ENCODE measurements around the gene COBL. TPM values are rescaled to one million over a fixed set of nuclear protein-coding genes. Genes with fewer than 3 reads are reported as not detected.
A peak's percentile ranks its signal among the peaks of the same experiment; 100 is the strongest.

Gene COBL
- total RNA-seq, 1 donor from 2014 or later: not detected

GRCh38 chr7:51126324-51126723 is 190.3 kb downstream of the COBL start:
- DNase-seq (ENCODE audit: extremely low spot score, unreplicated experiment): peak; percentile 60
- Mint-ChIP-seq H3K4me1 (ENCODE audit: unreplicated experiment) (peaks cover 16% of the 10 kb centered on the region), H3K9me3 (ENCODE audit: unreplicated experiment) (no peaks in the 10 kb centered on the region), H3K36me3 (ENCODE audit: unreplicated experiment) (peaks cover 2% of the 10 kb centered on the region), H3K27me3 (ENCODE audit: unreplicated experiment) (no peaks in the 10 kb centered on the region), H3K4me3 (ENCODE audit: unreplicated experiment) (no peak overlapping the region), H3K27ac (ENCODE audit: unreplicated experiment) (no peak overlapping the region)
- TF ChIP-seq CTCF (IDR thresholded peaks at IDR 0.05): no peak

GRCh38 chr7:51124321-51124720 is 192.3 kb downstream of the COBL start:
- Mint-ChIP-seq H3K36me3 (ENCODE audit: unreplicated experiment) (no peaks in the 10 kb centered on the region), H3K27me3 (ENCODE audit: unreplicated experiment) (no peaks in the 10 kb centered on the region), H3K27ac (ENCODE audit: unreplicated experiment) (no peak overlapping the region), H3K4me1 (ENCODE audit: unreplicated experiment) (peaks cover 16% of the 10 kb centered on the region), H3K4me3 (ENCODE audit: unreplicated experiment) (no peak overlapping the region), H3K9me3 (ENCODE audit: unreplicated experiment) (no peaks in the 10 kb centered on the region)
- no peak for TF ChIP-seq CTCF (IDR thresholded peaks at IDR 0.05)
- no peak for DNase-seq (ENCODE audit: extremely low spot score, unreplicated experiment)

- H3K27me3 Mint-ChIP-seq (ENCODE audit: unreplicated experiment): no peaks in the 10 kb centered on the region
- no peaks in the 10 kb centered on the region for H3K36me3 Mint-ChIP-seq (ENCODE audit: unreplicated experiment)
- no peaks in the 10 kb centered on the region for H3K9me3 Mint-ChIP-seq (ENCODE audit: unreplicated experiment)
- H3K27ac Mint-ChIP-seq (ENCODE audit: unreplicated experiment): peak overlapping the region; percentile 39
- DNase-seq (ENCODE audit: extremely low spot score, unreplicated experiment): peak; percentile 82
- no peak for TF ChIP-seq CTCF (IDR thresholded peaks at IDR 0.05)
- no peak overlapping the region for H3K4me3 Mint-ChIP-seq (ENCODE audit: unreplicated experiment)
- peaks cover 16% of the 10 kb centered on the region for H3K4me1 Mint-ChIP-seq (ENCODE audit: unreplicated experiment)
These were observed 193.1 kb downstream of the COBL start for GRCh38 chr7:51123322-51124019.

- no peaks in the 10 kb centered on the region for H3K27me3 Mint-ChIP-seq (ENCODE audit: unreplicated experiment)
- no peak overlapping the region for H3K27ac Mint-ChIP-seq (ENCODE audit: unreplicated experiment)
- H3K4me3 Mint-ChIP-seq (ENCODE audit: unreplicated experiment): no peak overlapping the region
- peak; percentile 60 for DNase-seq (ENCODE audit: extremely low spot score, unreplicated experiment)
- H3K4me1 Mint-ChIP-seq (ENCODE audit: unreplicated experiment): peaks cover 16% of the 10 kb centered on the region
- H3K36me3 Mint-ChIP-seq (ENCODE audit: unreplicated experiment): no peaks in the 10 kb centered on the region
- TF ChIP-seq CTCF (IDR thresholded peaks at IDR 0.05): no peak
- H3K9me3 Mint-ChIP-seq (ENCODE audit: unreplicated experiment): no peaks in the 10 kb centered on the region
These were observed 194.6 kb downstream of the COBL start for GRCh38 chr7:51121931-51122425.

- DNase-seq (ENCODE audit: extremely low spot score, unreplicated experiment): no peak
- TF ChIP-seq CTCF (IDR thresholded peaks at IDR 0.05): no peak
- Mint-ChIP-seq H3K4me1 (ENCODE audit: unreplicated experiment) (peaks cover 16% of the 10 kb centered on the region), H3K27ac (ENCODE audit: unreplicated experiment) (no peak overlapping the region), H3K36me3 (ENCODE audit: unreplicated experiment) (no peaks in the 10 kb centered on the region), H3K4me3 (ENCODE audit: unreplicated experiment) (no peak overlapping the region), H3K9me3 (ENCODE audit: unreplicated experiment) (peaks cover 1% of the 10 kb centered on the region), H3K27me3 (ENCODE audit: unreplicated experiment) (no peaks in the 10 kb centered on the region)
These were observed 195.4 kb downstream of the COBL start for GRCh38 chr7:51121036-51121790.

Measured in osteocyte (in vitro differentiated cells).